Psoas muscle (tissue), 8 donors: ENCODE data around the gene DERA. TPM values are rescaled to one million over a fixed set of nuclear protein-coding genes. Genes with fewer than 3 reads are reported as not detected.
"Not testable (repeated sequence)": the region's sequence is repeated elsewhere in the genome, so short reads cannot be mapped to it uniquely, and the experiment has no call there.

Experiments
- ATAC-seq, 4 donors: fragments of 200-7000 bp; cut with Tn5 transposase; one replicate each; pipeline ENCODE4 v1.9.1; 2020; ENCODE audit warnings: moderate library complexity in 3 of 4, mild to moderate bottlenecking in 2 of 4
- DNase-seq, 2 donors: peaks; one replicate each; pipeline ENCODE4 v3.0.0-alpha.2; 2020
- H3K27ac ChIP-seq: fragments of 200-600 bp; one replicate; pipeline ENCODE4 v1.8.0; 2022
- H3K27me3 ChIP-seq, 3 donors: fragments of 200-600 bp in 1 of 3; one replicate each; pipeline versions ENCODE4 v1.6.1 to v1.8.0; 2013 to 2022; ENCODE audit warnings: low read length in 2 of 3, mild to moderate bottlenecking in 2 of 3, moderate library complexity in 1 of 3; ENCODE audit not compliant: insufficient read depth in 3 of 3
- H3K36me3 ChIP-seq, 2 donors: fragments of 200-600 bp in 1 of 2; one replicate each; pipeline versions ENCODE4 v1.6.1 to v1.8.0; 2013 to 2022; ENCODE audit warnings: low read depth in 1 of 2, mild to moderate bottlenecking in 1 of 2, moderate library complexity in 1 of 2; ENCODE audit not compliant: insufficient read depth in 1 of 2
- H3K4me1 ChIP-seq: fragments of 200-600 bp; one replicate; pipeline ENCODE4 v1.8.0; 2022
- H3K4me3 ChIP-seq: fragments of 200-600 bp; one replicate; pipeline ENCODE4 v1.8.0; 2022; ENCODE audit warnings: mild to moderate bottlenecking
- H3K9me3 ChIP-seq: fragments of 200-600 bp; one replicate; pipeline ENCODE4 v1.8.0; 2022
- CTCF ChIP-seq: fragments of 200-600 bp; IDR thresholded peaks from one replicate; pipeline ENCODE4 v1.8.0; 2022; ENCODE audit warnings: antibody characterized with exemption
- WGBS, 3 donors: extraction: QIAGEN DNeasy Blood & Tissue Kit; methylation state at CpG; one replicate each; pipeline versions ENCODE4 v1.1.6 to v1.1.7; 2013; 5-methylcytosine and 5-hydroxymethylcytosine counted together
- intact Hi-C, 2 donors: fragments of 100-400 bp; cut with DNase I; formaldehyde crosslinking; loops; one replicate each; pipeline versions ENCODE4 v1.11.0 to v1.14.2; 2022
- polyA plus RNA-seq, 3 donors: library from polyadenylated mRNA; stranded (reverse); fragments of 200-250 nt; gene quantifications; one replicate each; pipeline ENCODE4 v1.2.3, GENCODE V29; 2013
- total RNA-seq, 4 donors: library from RNA; stranded (reverse); fragmentation: NEBNext Ultra II Directional in 2 of 4; extraction: Animal tissue kit (Norgen Biotek cat#: 25700) in 2 of 4; gene quantifications; one replicate each; pipeline versions ENCODE4 v1.2.1 to v1.2.4, GENCODE V29; 2021 to 2023
- donor health status: healthy with polysubstance abuse.
- donor health status: DM: no; HTN: no; CAD: no; lungs with moderate emphysema.
- donor health status: Bipolar disorder and iron deficiency.
- donor health status: healthy.
- donor health status: DM: yes; HTN: yes; CAD: no.
- donor health status: DM: no; HTN: no; CAD: no.
- donor health status: DM: no; HTN: no; CAD: no.
- donor health status: DM: yes; HTN: yes; CAD: no.

Gene DERA
- total and polyA plus RNA-seq, 7 donors = 14.3 to 31.5 (median 19.8) TPM

GRCh38 chr12:15936751-15937150, 25.6 kb downstream of the DERA start:
- Histone ChIP-seq H3K36me3 (no peaks in the 10 kb centered on the region), H3K9me3 (peaks cover 7% of the 10 kb centered on the region), H3K27me3 (no peaks in the 10 kb centered on the region), H3K4me3 (no peak overlapping the region), H3K27ac (no peak overlapping the region), H3K4me1 (no peaks in the 10 kb centered on the region)
- 92 to 97% (median 94%) methylated on average over 3 of the region's 3 CpGs for WGBS, 3 donors
- no peak for DNase-seq
- ATAC-seq = no peak
- TF ChIP-seq CTCF = no peak
- intact Hi-C loops = no loop called here

- no peak overlapping the region for H3K27ac ChIP-seq
- peaks cover 7% of the 10 kb centered on the region for H3K9me3 ChIP-seq
- no peak overlapping the region for H3K4me3 ChIP-seq
- H3K27me3 ChIP-seq = no peaks in the 10 kb centered on the region
- DNase-seq (no peak), ATAC-seq (no peak)
- TF ChIP-seq CTCF = no peak
- intact Hi-C loops = no loop called here
- H3K4me1 ChIP-seq = no peaks in the 10 kb centered on the region
- no peaks in the 10 kb centered on the region for H3K36me3 ChIP-seq
These were observed 26.8 kb downstream of the DERA start for GRCh38 chr12:15937902-15938301.

GRCh38 chr12:15939111-15939510, 28.0 kb downstream of the DERA start:
- Histone ChIP-seq H3K9me3 (peaks cover 7% of the 10 kb centered on the region), H3K27me3 (no peaks in the 10 kb centered on the region), H3K4me1 (no peaks in the 10 kb centered on the region), H3K36me3 (no peaks in the 10 kb centered on the region), H3K4me3 (no peak overlapping the region), H3K27ac (no peak overlapping the region)
- WGBS, 3 donors = 93 to 96% (median 95%) methylated on average over 1 of the region's 1 CpG
- DNase-seq (no peak), ATAC-seq (no peak)
- TF ChIP-seq CTCF = no peak
- intact Hi-C loops = no loop called here

- 88 to 94% (median 93%) methylated on average over 5 of the region's 5 CpGs for WGBS, 3 donors
- intact Hi-C loops = no loop called here
- DNase-seq = no peak
These were observed 31.3 kb downstream of the DERA start for GRCh38 chr12:15942475-15942874.

GRCh38 chr12:15943519-15943918, 32.4 kb downstream of the DERA start:
- H3K4me3 ChIP-seq, H3K27me3 ChIP-seq, intact Hi-C loops, H3K4me1 ChIP-seq, DNase-seq, H3K27ac ChIP-seq, H3K9me3 ChIP-seq, H3K36me3 ChIP-seq, ATAC-seq: not testable (repeated sequence)
- WGBS, 3 donors = 95 to 99% (median 98%) methylated on average over 4 to 5 of the region's 5 CpGs

More at GRCh38 chr12:15942475-15942874, 31.3 kb downstream of the DERA start:
- Histone ChIP-seq H3K9me3 (peaks cover 7% of the 10 kb centered on the region), H3K27me3 (no peaks in the 10 kb centered on the region), H3K4me3 (no peak overlapping the region), H3K36me3 (no peaks in the 10 kb centered on the region), H3K4me1 (no peaks in the 10 kb centered on the region), H3K27ac (no peak overlapping the region)
- ATAC-seq = no peak
- TF ChIP-seq CTCF = no peak

- WGBS, 3 donors = 96 to 98% (median 97%) methylated on average over 10 of the region's 10 CpGs
- H3K4me1 ChIP-seq, ATAC-seq, H3K27me3 ChIP-seq, H3K4me3 ChIP-seq, intact Hi-C loops, H3K9me3 ChIP-seq, H3K27ac ChIP-seq, H3K36me3 ChIP-seq, DNase-seq: not testable (repeated sequence)
These were observed 37.3 kb downstream of the DERA start for GRCh38 chr12:15948461-15948860.
